SU-DHL-6 (cell line): ENCODE results near the gene TTR.

ENCODE experiments used
- H2AFZ ChIP-seq: fragments of 200-600 bp; sonication (generic); 2 replicates; pipeline ENCODE4 v1.6.1; 2014; ENCODE audit warnings: low read depth, mild to moderate bottlenecking, moderate library complexity, mixed read lengths, antibody characterized with exemption, low read length; ENCODE audit not compliant: severe bottlenecking
- H3F3A ChIP-seq: fragments of 200-600 bp; shearing (Covaris generic); 2 replicates; pipeline ENCODE4 v1.6.0; 2016; ENCODE audit warnings: antibody characterized with exemption, mild to moderate bottlenecking; ENCODE audit not compliant: insufficient read depth
- H3K27ac ChIP-seq: fragments of 200-600 bp; sonication (generic); 2 replicates; pipeline ENCODE4 v1.5.1; 2016; ENCODE audit warnings: low read depth, mild to moderate bottlenecking, low read length, moderate library complexity, mixed read lengths
- H3K27me3 ChIP-seq: fragments of 200-600 bp; sonication (generic), shearing (Covaris generic); 2 replicates; pipeline ENCODE4 v1.6.0; 2014; ENCODE audit warnings: mild to moderate bottlenecking, low read length
- H3K36me3 ChIP-seq: fragments of 200-600 bp; sonication (generic); 2 replicates; pipeline ENCODE4 v1.6.1; 2014; ENCODE audit warnings: mild to moderate bottlenecking, low read length, mixed read lengths
- H3K4me2 ChIP-seq: fragments of 300-600, 200-600 bp; shearing (Covaris generic), sonication (generic); 2 replicates; pipeline ENCODE4 v1.6.0; 2014; ENCODE audit warnings: low read length, low read depth, mild to moderate bottlenecking; ENCODE audit not compliant: poor library complexity, severe bottlenecking
- H3K4me3 ChIP-seq: fragments of 200-600 bp; sonication (generic); 2 replicates; pipeline ENCODE4 v1.5.1; 2014; ENCODE audit warnings: antibody characterized with exemption, low read length, mild to moderate bottlenecking, mixed read lengths; ENCODE audit not compliant: insufficient read depth, poor library complexity, severe bottlenecking
- H3K79me2 ChIP-seq: fragments of 200-600 bp; sonication (generic); 2 replicates; pipeline ENCODE4 v1.6.1; 2014; ENCODE audit warnings: mild to moderate bottlenecking, low read length, moderate library complexity; ENCODE audit not compliant: insufficient read depth
- H3K9ac ChIP-seq: fragments of 200-600 bp; sonication (generic); 2 replicates; pipeline ENCODE4 v1.7.0; 2014; ENCODE audit warnings: mild to moderate bottlenecking, low read length
- H3K9me2 ChIP-seq: fragments of 200-600 bp; sonication (generic); replicated peaks from 2 replicates; pipeline ENCODE4 v1.6.1; 2014; ENCODE audit warnings: low read length; ENCODE audit not compliant: insufficient read depth
- H3K9me3 ChIP-seq: fragments of 200-600 bp; sonication (generic); 2 replicates; pipeline ENCODE4 v1.6.1; 2014; ENCODE audit warnings: low read length, mixed read lengths; ENCODE audit not compliant: insufficient read depth
- H4K20me1 ChIP-seq: fragments of 200-600 bp; sonication (generic); 2 replicates; pipeline ENCODE4 v1.6.1; 2014; ENCODE audit warnings: low read depth, mild to moderate bottlenecking, antibody characterized with exemption, low read length, moderate library complexity, mixed read lengths
- EZH2phosphoT487 ChIP-seq: fragments of 200-600 bp; sonication (generic), shearing (Covaris generic); conservative IDR thresholded peaks from 2 replicates; pipeline ENCODE4 v1.6.1; 2018; ENCODE audit warnings: mild to moderate bottlenecking, antibody characterized with exemption, low read length, moderate library complexity, mixed read lengths
- TF ChIP-seq, protein P1 (sequence below): fragments of 200-600 bp; sonication (generic); IDR thresholded peaks from one replicate; pipeline ENCODE4 v1.5.1; 2017; ENCODE audit warnings: antibody characterized with exemption, mild to moderate bottlenecking, low read length, moderate library complexity; ENCODE audit not compliant: insufficient read depth, poor library complexity, severe bottlenecking

The TTR gene

DNA sequence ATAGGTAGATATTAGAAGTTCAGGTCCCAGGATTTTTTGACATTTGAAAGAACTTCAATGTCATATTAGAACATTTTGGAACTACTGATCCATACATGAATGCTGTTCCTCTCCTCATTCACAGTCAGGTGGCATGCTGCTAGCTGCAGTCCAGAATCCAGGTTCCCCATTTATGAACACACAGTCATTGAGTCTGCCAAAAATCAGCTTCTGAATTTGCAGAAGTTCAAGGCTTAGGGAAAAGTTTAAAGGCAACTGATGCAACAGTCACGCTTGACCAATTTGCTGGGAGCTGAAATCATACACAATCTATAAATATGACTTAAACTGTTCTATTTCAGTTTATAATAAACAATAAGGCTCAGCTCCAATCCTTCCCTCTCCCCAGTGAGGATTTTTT lies 17.3 kb upstream of the TTR start:
- TF ChIP-seq, protein P1, sequence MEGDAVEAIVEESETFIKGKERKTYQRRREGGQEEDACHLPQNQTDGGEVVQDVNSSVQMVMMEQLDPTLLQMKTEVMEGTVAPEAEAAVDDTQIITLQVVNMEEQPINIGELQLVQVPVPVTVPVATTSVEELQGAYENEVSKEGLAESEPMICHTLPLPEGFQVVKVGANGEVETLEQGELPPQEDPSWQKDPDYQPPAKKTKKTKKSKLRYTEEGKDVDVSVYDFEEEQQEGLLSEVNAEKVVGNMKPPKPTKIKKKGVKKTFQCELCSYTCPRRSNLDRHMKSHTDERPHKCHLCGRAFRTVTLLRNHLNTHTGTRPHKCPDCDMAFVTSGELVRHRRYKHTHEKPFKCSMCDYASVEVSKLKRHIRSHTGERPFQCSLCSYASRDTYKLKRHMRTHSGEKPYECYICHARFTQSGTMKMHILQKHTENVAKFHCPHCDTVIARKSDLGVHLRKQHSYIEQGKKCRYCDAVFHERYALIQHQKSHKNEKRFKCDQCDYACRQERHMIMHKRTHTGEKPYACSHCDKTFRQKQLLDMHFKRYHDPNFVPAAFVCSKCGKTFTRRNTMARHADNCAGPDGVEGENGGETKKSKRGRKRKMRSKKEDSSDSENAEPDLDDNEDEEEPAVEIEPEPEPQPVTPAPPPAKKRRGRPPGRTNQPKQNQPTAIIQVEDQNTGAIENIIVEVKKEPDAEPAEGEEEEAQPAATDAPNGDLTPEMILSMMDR: no peak
- TF ChIP-seq EZH2phosphoT487: no peak
- Histone ChIP-seq H3K36me3 (no peaks in the 10 kb centered on the region), H3K9ac (no peak overlapping the region), H4K20me1 (no peaks in the 10 kb centered on the region), H3F3A (no peaks in the 10 kb centered on the region), H3K4me3 (no peak overlapping the region), H3K27me3 (no peaks in the 10 kb centered on the region), H3K9me3 (no peaks in the 10 kb centered on the region), H3K27ac (no peak overlapping the region), H3K4me2 (no peak overlapping the region), H3K9me2 (no peaks in the 10 kb centered on the region), H3K79me2 (no peaks in the 10 kb centered on the region), H2AFZ (no peak overlapping the region)

DNA sequence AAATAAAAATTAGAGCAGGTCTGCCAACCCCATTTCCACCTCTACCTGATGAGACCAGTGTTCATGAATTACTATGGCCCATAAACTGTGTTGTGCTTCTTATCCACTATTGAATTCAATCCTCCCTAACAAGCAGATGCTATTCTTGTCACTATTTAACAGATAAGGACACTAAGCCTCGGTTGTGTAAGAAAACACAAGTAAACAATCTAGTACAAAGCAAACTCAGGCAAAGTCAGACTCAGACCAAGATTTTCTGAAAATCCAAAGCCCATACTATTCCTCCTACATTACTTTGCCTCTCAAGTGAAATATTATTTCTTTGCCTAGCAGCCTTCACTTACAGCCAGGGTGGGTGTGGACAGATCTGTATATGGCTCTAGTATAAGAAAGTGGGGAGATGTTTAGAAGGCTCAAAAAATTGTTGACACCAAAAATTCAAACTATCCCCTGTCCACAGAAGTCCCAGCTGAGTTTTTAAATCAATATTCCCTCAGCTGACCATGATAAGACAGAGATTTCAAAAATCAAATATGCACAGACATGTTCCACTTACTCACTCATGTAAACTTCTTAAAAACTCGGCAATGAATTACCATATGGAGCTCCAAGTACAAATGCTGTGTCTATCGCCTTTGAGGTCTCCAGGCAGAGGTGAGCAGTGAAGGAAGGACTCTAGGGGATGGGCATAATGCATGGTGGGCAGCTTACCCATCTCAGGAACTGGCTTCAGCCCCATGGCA lies 16.0 kb upstream of the TTR start:
- no peak overlapping the region for H3K27ac ChIP-seq
- no peak overlapping the region for H3K4me2 ChIP-seq
- no peaks in the 10 kb centered on the region for H3K79me2 ChIP-seq
- H3K9ac ChIP-seq: no peak overlapping the region
- H3K27me3 ChIP-seq: no peaks in the 10 kb centered on the region
- no peaks in the 10 kb centered on the region for H3K9me2 ChIP-seq
- H3K4me3 ChIP-seq: no peak overlapping the region
- TF ChIP-seq, protein P1: no peak
- TF ChIP-seq EZH2phosphoT487: no peak
- H3K36me3 ChIP-seq: no peaks in the 10 kb centered on the region
- H3K9me3 ChIP-seq: no peaks in the 10 kb centered on the region
- no peaks in the 10 kb centered on the region for H4K20me1 ChIP-seq
- no peak overlapping the region for H2AFZ ChIP-seq
- no peaks in the 10 kb centered on the region for H3F3A ChIP-seq

DNA sequence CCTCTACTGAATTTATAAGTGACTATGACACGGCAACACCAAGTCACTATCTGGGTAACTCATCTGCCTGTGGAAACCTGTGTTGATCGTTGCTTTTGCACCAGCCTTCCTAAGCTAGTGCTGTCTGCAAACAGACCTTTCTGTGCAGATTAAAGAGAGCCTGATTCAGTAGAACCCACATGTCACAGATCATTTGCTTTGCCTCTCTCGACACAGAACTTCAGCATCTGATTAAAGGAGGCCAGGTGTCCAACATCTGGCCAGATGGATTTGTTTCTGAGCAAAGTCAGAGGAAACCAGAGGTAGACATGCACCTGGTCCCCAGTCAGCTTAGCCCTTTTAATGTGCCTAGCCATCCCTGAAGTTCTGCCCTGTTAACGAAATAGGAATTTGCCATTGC lies 15.0 kb upstream of the TTR start:
- Histone ChIP-seq H4K20me1 (no peaks in the 10 kb centered on the region), H3K9me3 (no peaks in the 10 kb centered on the region), H3K9ac (no peak overlapping the region), H3F3A (no peaks in the 10 kb centered on the region), H3K36me3 (no peaks in the 10 kb centered on the region), H3K27ac (no peak overlapping the region), H3K9me2 (no peaks in the 10 kb centered on the region), H3K4me2 (no peak overlapping the region), H2AFZ (no peak overlapping the region), H3K4me3 (no peak overlapping the region), H3K27me3 (no peaks in the 10 kb centered on the region), H3K79me2 (no peaks in the 10 kb centered on the region)
- TF ChIP-seq EZH2phosphoT487: no peak
- TF ChIP-seq, protein P1: no peak
